ENCODE results near the gene CAMTA1. TPM values are rescaled to one million over a fixed set of nuclear protein-coding genes. Genes with fewer than 3 reads are reported as not detected.
A peak's percentile ranks its signal among the peaks of the same experiment; 100 is the strongest.

Gene CAMTA1
- total RNA-seq, 1 donor from 2014 or later = 77.6 TPM

GRCh38 chr1:7805460-7805859 lies 1020.2 kb downstream of the CAMTA1 start:
- Mint-ChIP-seq H3K4me1 (ENCODE audit: low read depth, unreplicated experiment) (peaks cover 7% of the 10 kb centered on the region), H3K27ac (ENCODE audit: unreplicated experiment) (no peak overlapping the region), H3K4me3 (ENCODE audit: unreplicated experiment) (no peak overlapping the region), H3K27me3 (ENCODE audit: low read depth, unreplicated experiment) (peaks cover 3% of the 10 kb centered on the region), H3K9me3 (ENCODE audit: unreplicated experiment) (no peaks in the 10 kb centered on the region), H3K36me3 (ENCODE audit: low read depth, unreplicated experiment) (peaks cover 4% of the 10 kb centered on the region)
- TF ChIP-seq EZH2 (IDR thresholded peaks at IDR 0.05; ENCODE audit: insufficient read depth, low read length) = no peak
- TF ChIP-seq CTCF (IDR thresholded peaks at IDR 0.05; ENCODE audit: insufficient read depth, low read depth, low read length) = no peak
- no peaks in the 10 kb centered on the region for H3K79me2 ChIP-seq (ENCODE audit: insufficient read depth, low read length)
- H3K9ac ChIP-seq (ENCODE audit: low read length) = no peak overlapping the region
- no peaks in the 10 kb centered on the region for H3K4me1 ChIP-seq (ENCODE audit: insufficient read depth, low read length)
- no peak overlapping the region for H3K4me3 ChIP-seq (ENCODE audit: insufficient read depth, low read depth, low read length)
- H3K27ac ChIP-seq (ENCODE audit: low read depth, low read length) = no peak overlapping the region
- no peak for DNase-seq (ENCODE audit: low read depth)
- H3K4me2 ChIP-seq (ENCODE audit: low read length) = no peak overlapping the region
- no peaks in the 10 kb centered on the region for H3K36me3 ChIP-seq (ENCODE audit: insufficient read depth, low read length)
- H2AFZ ChIP-seq (ENCODE audit: low read depth, low read length) = no peak overlapping the region
- FAIRE-seq = no peak
- no peaks in the 10 kb centered on the region for H3K9me3 ChIP-seq (ENCODE audit: insufficient read depth, low read depth, low read length)
- H4K20me1 ChIP-seq (ENCODE audit: insufficient read depth, low read length) = no peaks in the 10 kb centered on the region
- H3K27me3 ChIP-seq (ENCODE audit: insufficient read depth, low read length) = no peaks in the 10 kb centered on the region

GRCh38 chr1:7808253-7808844 lies 1023.1 kb downstream of the CAMTA1 start:
- no peak overlapping the region for H2AFZ ChIP-seq (ENCODE audit: low read depth, low read length)
- peak; percentile 34 for FAIRE-seq
- H3K9me3 ChIP-seq (ENCODE audit: insufficient read depth, low read depth, low read length) = peaks cover 4% of the 10 kb centered on the region
- peak; percentile 29 for DNase-seq (ENCODE audit: low read depth)
- Mint-ChIP-seq H3K4me3 (ENCODE audit: unreplicated experiment) (no peak overlapping the region), H3K9me3 (ENCODE audit: unreplicated experiment) (peaks cover 3% of the 10 kb centered on the region), H3K4me1 (ENCODE audit: low read depth, unreplicated experiment) (peaks cover 9% of the 10 kb centered on the region), H3K36me3 (ENCODE audit: low read depth, unreplicated experiment) (peaks cover 8% of the 10 kb centered on the region), H3K27me3 (ENCODE audit: low read depth, unreplicated experiment) (peaks cover 3% of the 10 kb centered on the region), H3K27ac (ENCODE audit: unreplicated experiment) (no peak overlapping the region)
- no peak overlapping the region for H3K4me2 ChIP-seq (ENCODE audit: low read length)
- no peaks in the 10 kb centered on the region for H4K20me1 ChIP-seq (ENCODE audit: insufficient read depth, low read length)
- no peaks in the 10 kb centered on the region for H3K79me2 ChIP-seq (ENCODE audit: insufficient read depth, low read length)
- no peaks in the 10 kb centered on the region for H3K4me1 ChIP-seq (ENCODE audit: insufficient read depth, low read length)
- no peak overlapping the region for H3K27ac ChIP-seq (ENCODE audit: low read depth, low read length)
- no peaks in the 10 kb centered on the region for H3K36me3 ChIP-seq (ENCODE audit: insufficient read depth, low read length)
- H3K9ac ChIP-seq (ENCODE audit: low read length) = no peak overlapping the region
- TF ChIP-seq CTCF (IDR thresholded peaks at IDR 0.05; ENCODE audit: insufficient read depth, low read depth, low read length) = peak; percentile 38
- no peak for TF ChIP-seq EZH2 (IDR thresholded peaks at IDR 0.05; ENCODE audit: insufficient read depth, low read length)
- no peaks in the 10 kb centered on the region for H3K27me3 ChIP-seq (ENCODE audit: insufficient read depth, low read length)
- no peak overlapping the region for H3K4me3 ChIP-seq (ENCODE audit: insufficient read depth, low read depth, low read length)

GRCh38 chr1:7809742-7810141 lies 1024.5 kb downstream of the CAMTA1 start:
- Histone ChIP-seq H3K4me1 (ENCODE audit: insufficient read depth, low read length) (no peaks in the 10 kb centered on the region), H3K9ac (ENCODE audit: low read length) (no peak overlapping the region), H3K36me3 (ENCODE audit: insufficient read depth, low read length) (no peaks in the 10 kb centered on the region), H2AFZ (ENCODE audit: low read depth, low read length) (no peak overlapping the region), H3K27ac (ENCODE audit: low read depth, low read length) (peak overlapping the region; percentile 15), H3K27me3 (ENCODE audit: insufficient read depth, low read length) (no peaks in the 10 kb centered on the region), H3K4me2 (ENCODE audit: low read length) (no peak overlapping the region), H3K4me3 (ENCODE audit: insufficient read depth, low read depth, low read length) (no peak overlapping the region), H3K79me2 (ENCODE audit: insufficient read depth, low read length) (no peaks in the 10 kb centered on the region), H4K20me1 (ENCODE audit: insufficient read depth, low read length) (no peaks in the 10 kb centered on the region), H3K9me3 (ENCODE audit: insufficient read depth, low read depth, low read length) (peaks cover 10% of the 10 kb centered on the region)
- H3K36me3 Mint-ChIP-seq (ENCODE audit: low read depth, unreplicated experiment) = peaks cover 12% of the 10 kb centered on the region
- no peak overlapping the region for H3K4me3 Mint-ChIP-seq (ENCODE audit: unreplicated experiment)
- H3K4me1 Mint-ChIP-seq (ENCODE audit: low read depth, unreplicated experiment) = peaks cover 9% of the 10 kb centered on the region
- no peak overlapping the region for H3K27ac Mint-ChIP-seq (ENCODE audit: unreplicated experiment)
- H3K27me3 Mint-ChIP-seq (ENCODE audit: low read depth, unreplicated experiment) = peaks cover 3% of the 10 kb centered on the region
- FAIRE-seq (no peak), DNase-seq (ENCODE audit: low read depth) (no peak)
- no peak for TF ChIP-seq CTCF (IDR thresholded peaks at IDR 0.05; ENCODE audit: insufficient read depth, low read depth, low read length)
- TF ChIP-seq EZH2 (IDR thresholded peaks at IDR 0.05; ENCODE audit: insufficient read depth, low read length) = no peak
- peaks cover 8% of the 10 kb centered on the region for H3K9me3 Mint-ChIP-seq (ENCODE audit: unreplicated experiment)

Data from astrocyte (in vitro differentiated cells and primary cell).